ENCODE data around the gene PHF14.

The PHF14 gene

DNA sequence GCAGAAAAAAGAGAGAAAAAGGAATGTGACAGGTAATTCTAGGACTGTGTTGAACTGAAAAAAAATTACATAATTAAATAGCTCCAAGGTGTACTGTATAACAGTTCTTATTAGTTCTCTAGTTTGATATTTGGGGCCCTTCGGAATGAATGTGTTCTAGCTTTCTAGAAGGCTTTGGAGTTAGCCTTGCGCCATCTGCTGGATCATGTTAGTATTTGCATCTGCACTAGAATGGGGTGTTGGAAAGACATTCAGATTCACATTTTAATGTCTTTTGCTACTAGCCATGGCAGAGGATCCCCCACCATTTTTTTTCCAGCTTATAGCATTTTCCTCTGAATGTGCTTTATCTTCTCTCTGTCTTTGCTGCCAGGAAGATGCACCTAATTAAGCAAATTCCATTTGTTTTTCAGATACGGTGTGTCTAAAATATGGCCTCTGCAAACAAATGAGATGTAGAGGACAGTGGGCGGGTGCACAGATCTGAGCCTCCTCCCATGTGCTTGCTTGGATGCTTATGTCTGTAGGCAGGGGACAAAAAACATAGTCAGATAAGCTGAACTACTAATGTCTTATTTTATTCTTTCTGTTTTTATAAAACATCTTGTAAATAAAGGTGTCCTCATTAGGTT is 238.5 kb downstream of the PHF14 start:
- H3K79me2 ChIP-seq (ENCODE audit: low read length), result no peaks in the 10 kb centered on the region
- H3K4me2 ChIP-seq (ENCODE audit: low read depth, low read length), result no peak overlapping the region
- H3F3A ChIP-seq (ENCODE audit: insufficient read depth, low read length), result no peaks in the 10 kb centered on the region
- TF ChIP-seq EZH2 (optimal IDR thresholded peaks at IDR 0.05; ENCODE audit: low read depth, low read length), result no peak
- TF ChIP-seq, protein P1, sequence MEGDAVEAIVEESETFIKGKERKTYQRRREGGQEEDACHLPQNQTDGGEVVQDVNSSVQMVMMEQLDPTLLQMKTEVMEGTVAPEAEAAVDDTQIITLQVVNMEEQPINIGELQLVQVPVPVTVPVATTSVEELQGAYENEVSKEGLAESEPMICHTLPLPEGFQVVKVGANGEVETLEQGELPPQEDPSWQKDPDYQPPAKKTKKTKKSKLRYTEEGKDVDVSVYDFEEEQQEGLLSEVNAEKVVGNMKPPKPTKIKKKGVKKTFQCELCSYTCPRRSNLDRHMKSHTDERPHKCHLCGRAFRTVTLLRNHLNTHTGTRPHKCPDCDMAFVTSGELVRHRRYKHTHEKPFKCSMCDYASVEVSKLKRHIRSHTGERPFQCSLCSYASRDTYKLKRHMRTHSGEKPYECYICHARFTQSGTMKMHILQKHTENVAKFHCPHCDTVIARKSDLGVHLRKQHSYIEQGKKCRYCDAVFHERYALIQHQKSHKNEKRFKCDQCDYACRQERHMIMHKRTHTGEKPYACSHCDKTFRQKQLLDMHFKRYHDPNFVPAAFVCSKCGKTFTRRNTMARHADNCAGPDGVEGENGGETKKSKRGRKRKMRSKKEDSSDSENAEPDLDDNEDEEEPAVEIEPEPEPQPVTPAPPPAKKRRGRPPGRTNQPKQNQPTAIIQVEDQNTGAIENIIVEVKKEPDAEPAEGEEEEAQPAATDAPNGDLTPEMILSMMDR (IDR thresholded peaks at IDR 0.05; ENCODE audit: low read length), result peak; percentile 83
- no peak overlapping the region for H3K9ac ChIP-seq (ENCODE audit: low read length)
- no peaks in the 10 kb centered on the region for H3K9me3 ChIP-seq (replicated peaks; ENCODE audit: insufficient read depth, low read length)
- no peaks in the 10 kb centered on the region for H3K4me1 ChIP-seq (ENCODE audit: low read length)
- H3K27me3 ChIP-seq (replicated peaks; ENCODE audit: insufficient read depth, low read length), result no peaks in the 10 kb centered on the region
- H3K27ac ChIP-seq (ENCODE audit: low read length), result no peak overlapping the region
- H2AFZ ChIP-seq (ENCODE audit: low read length), result no peak overlapping the region
- no peaks in the 10 kb centered on the region for H4K20me1 ChIP-seq (ENCODE audit: insufficient read depth, low read length)
- DNase-seq, result peak; percentile 66
- no peak overlapping the region for H3K4me3 ChIP-seq (ENCODE audit: low read length)
- no peaks in the 10 kb centered on the region for H3K36me3 ChIP-seq (replicated peaks; ENCODE audit: insufficient read depth, low read length)
- no peaks in the 10 kb centered on the region for H3K9me2 ChIP-seq (replicated peaks; ENCODE audit: insufficient read depth, low read length)

DNA sequence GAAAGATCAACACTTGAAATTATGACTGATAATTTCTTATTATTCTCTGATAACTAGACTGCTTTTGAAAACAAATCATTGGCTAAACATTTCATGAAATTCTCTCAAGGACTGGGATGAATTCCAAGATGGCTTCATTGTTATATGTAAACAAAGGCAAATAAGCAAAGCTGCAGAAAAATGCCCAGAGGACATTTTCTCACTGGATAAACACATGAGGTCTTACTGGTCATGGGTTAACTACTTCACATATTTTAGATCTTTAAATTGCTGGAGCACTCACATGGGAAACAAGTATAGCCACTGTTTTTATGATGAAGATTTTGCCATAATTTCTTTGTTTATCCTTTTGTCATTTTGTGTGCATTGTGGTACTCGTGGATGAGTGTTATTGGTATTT is 239.1 kb downstream of the PHF14 start:
- TF ChIP-seq EZH2 (optimal IDR thresholded peaks at IDR 0.05; ENCODE audit: low read depth, low read length) (no peak), EZH2phosphoT487 (IDR thresholded peaks at IDR 0.05; ENCODE audit: low read length) (no peak)
- TF ChIP-seq, protein P1 (IDR thresholded peaks at IDR 0.05; ENCODE audit: low read length), result no peak
- no peak overlapping the region for H3K27ac ChIP-seq (ENCODE audit: low read length)
- H3K36me3 ChIP-seq (replicated peaks; ENCODE audit: insufficient read depth, low read length), result no peaks in the 10 kb centered on the region

DNA sequence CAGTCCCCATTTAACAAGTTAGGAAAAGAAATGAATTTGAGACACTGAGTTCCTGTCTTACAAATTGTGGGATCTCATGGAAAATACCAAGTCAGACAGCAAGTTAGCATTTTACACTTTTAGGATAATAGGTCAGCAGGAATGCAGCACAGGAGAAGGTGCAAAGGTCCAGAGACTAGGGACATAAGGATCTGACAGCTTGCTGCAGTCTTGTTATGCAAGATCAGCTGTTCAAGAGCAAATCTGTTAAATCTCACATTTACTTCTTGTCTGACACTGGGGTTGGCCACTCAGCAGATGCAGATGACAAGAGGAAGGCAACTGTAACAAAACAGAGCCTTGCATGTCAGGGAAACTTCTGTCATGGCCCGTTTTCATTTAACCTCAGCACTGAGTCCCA is 239.6 kb downstream of the PHF14 start:
- Histone ChIP-seq H3K79me2 (ENCODE audit: low read length) (no peaks in the 10 kb centered on the region), H4K20me1 (ENCODE audit: insufficient read depth, low read length) (no peaks in the 10 kb centered on the region), H3K9ac (ENCODE audit: low read length) (no peak overlapping the region), H2AFZ (ENCODE audit: low read length) (no peak overlapping the region), H3K4me3 (ENCODE audit: low read length) (no peak overlapping the region), H3K27ac (ENCODE audit: low read length) (no peak overlapping the region), H3K9me2 (replicated peaks; ENCODE audit: insufficient read depth, low read length) (no peaks in the 10 kb centered on the region), H3K4me1 (ENCODE audit: low read length) (no peaks in the 10 kb centered on the region), H3K9me3 (replicated peaks; ENCODE audit: insufficient read depth, low read length) (no peaks in the 10 kb centered on the region), H3K27me3 (replicated peaks; ENCODE audit: insufficient read depth, low read length) (no peaks in the 10 kb centered on the region), H3K4me2 (ENCODE audit: low read depth, low read length) (no peak overlapping the region), H3F3A (ENCODE audit: insufficient read depth, low read length) (no peaks in the 10 kb centered on the region), H3K36me3 (replicated peaks; ENCODE audit: insufficient read depth, low read length) (no peaks in the 10 kb centered on the region)
- no peak for DNase-seq
- TF ChIP-seq, protein P1 (IDR thresholded peaks at IDR 0.05; ENCODE audit: low read length), result no peak
- TF ChIP-seq EZH2phosphoT487 (IDR thresholded peaks at IDR 0.05; ENCODE audit: low read length), result no peak
- TF ChIP-seq EZH2 (optimal IDR thresholded peaks at IDR 0.05; ENCODE audit: low read depth, low read length), result no peak

More for the DNA sequence above, 239.1 kb downstream of the PHF14 start:
- H3K9me2 ChIP-seq (replicated peaks; ENCODE audit: insufficient read depth, low read length), result no peaks in the 10 kb centered on the region
- H3K9me3 ChIP-seq (replicated peaks; ENCODE audit: insufficient read depth, low read length), result no peaks in the 10 kb centered on the region
- H3F3A ChIP-seq (ENCODE audit: insufficient read depth, low read length), result no peaks in the 10 kb centered on the region
- no peak overlapping the region for H2AFZ ChIP-seq (ENCODE audit: low read length)
- no peak overlapping the region for H3K4me2 ChIP-seq (ENCODE audit: low read depth, low read length)
- no peak overlapping the region for H3K4me3 ChIP-seq (ENCODE audit: low read length)
- DNase-seq, result no peak
- no peaks in the 10 kb centered on the region for H3K79me2 ChIP-seq (ENCODE audit: low read length)
- H3K27me3 ChIP-seq (replicated peaks; ENCODE audit: insufficient read depth, low read length), result no peaks in the 10 kb centered on the region
- no peak overlapping the region for H3K9ac ChIP-seq (ENCODE audit: low read length)
- H4K20me1 ChIP-seq (ENCODE audit: insufficient read depth, low read length), result no peaks in the 10 kb centered on the region
- H3K4me1 ChIP-seq (ENCODE audit: low read length), result no peaks in the 10 kb centered on the region

All from MM.1S (cell line).